ENCODE results near the gene BTK.
A peak's percentile ranks its signal among the peaks of the same experiment; 100 is the strongest.

Gene BTK

GRCh38 chrX:101385795-101386541 lies at the start of gene BTK:
Gene BTK (minus strand): TSS chrX:101386191. CDS start chrX:101375284, 10,907 bp downstream.
- DNase-seq (ENCODE audit: low read depth in 3 of 3, low spot score in 1 of 3): no peak

GRCh38 chrX:101430457-101431078 lies 44.6 kb upstream of the BTK start:
- no peak for DNase-seq (ENCODE audit: low read depth in 3 of 3, low spot score in 1 of 3)

GRCh38 chrX:101429934-101430333 lies 43.9 kb upstream of the BTK start:
- no peak for DNase-seq (ENCODE audit: low read depth in 3 of 3, low spot score in 1 of 3)

GRCh38 chrX:101427954-101428353 lies 42.0 kb upstream of the BTK start:
- DNase-seq (ENCODE audit: low read depth in 3 of 3, low spot score in 1 of 3): no peak

- no peak for DNase-seq (ENCODE audit: low read depth in 3 of 3, low spot score in 1 of 3)
Observed at GRCh38 chrX:101419489-101419888, 33.5 kb upstream of the BTK start.

GRCh38 chrX:101417981-101418841 lies 32.2 kb upstream of the BTK start:
- no peak for DNase-seq (ENCODE audit: low read depth in 3 of 3, low spot score in 1 of 3)

GRCh38 chrX:101417190-101417589 lies 31.2 kb upstream of the BTK start:
- no peak for DNase-seq (ENCODE audit: low read depth in 3 of 3, low spot score in 1 of 3)

GRCh38 chrX:101416691-101417090 lies 30.7 kb upstream of the BTK start:
- DNase-seq (ENCODE audit: low read depth in 3 of 3, low spot score in 1 of 3): no peak

GRCh38 chrX:101415180-101416145 lies 29.5 kb upstream of the BTK start:
- DNase-seq (ENCODE audit: low read depth in 3 of 3, low spot score in 1 of 3): no peak

GRCh38 chrX:101411984-101412383 lies 26.0 kb upstream of the BTK start:
- no peak for DNase-seq (ENCODE audit: low read depth in 3 of 3, low spot score in 1 of 3)

GRCh38 chrX:101410461-101410860 lies 24.5 kb upstream of the BTK start:
- DNase-seq (ENCODE audit: low read depth in 3 of 3, low spot score in 1 of 3): no peak

- no peak for DNase-seq (ENCODE audit: low read depth in 3 of 3, low spot score in 1 of 3)
Observed at GRCh38 chrX:101409043-101409442, 23.1 kb upstream of the BTK start.

- no peak for DNase-seq (ENCODE audit: low read depth in 3 of 3, low spot score in 1 of 3)
Observed at GRCh38 chrX:101408532-101408841, 22.5 kb upstream of the BTK start.

- DNase-seq (ENCODE audit: low read depth in 3 of 3, low spot score in 1 of 3): peak; percentile 62 to 71 (median 64)
Observed at GRCh38 chrX:101407748-101408531, 21.9 kb upstream of the BTK start, which contains the start of the genes GLA and HNRNPH2. Gene GLA (minus strand): TSS chrX:101407925. CDS start chrX:101407903, 22 bp downstream. Gene HNRNPH2 (plus strand): TSS chrX:101408222. CDS start chrX:101411989, 3,767 bp downstream.

GRCh38 chrX:101407167-101407747 lies 21.3 kb upstream of the BTK start:
- DNase-seq (ENCODE audit: low read depth in 3 of 3, low spot score in 1 of 3): no peak

GRCh38 chrX:101399825-101400224 lies 13.8 kb upstream of the BTK start:
- DNase-seq (ENCODE audit: low read depth in 3 of 3, low spot score in 1 of 3): no peak

GRCh38 chrX:101398694-101399093 lies 12.7 kb upstream of the BTK start:
- no peak for DNase-seq (ENCODE audit: low read depth in 3 of 3, low spot score in 1 of 3)

- no peak for DNase-seq (ENCODE audit: low read depth in 3 of 3, low spot score in 1 of 3)
Observed at GRCh38 chrX:101397779-101398178, 11.8 kb upstream of the BTK start.

- DNase-seq (ENCODE audit: low read depth in 3 of 3, low spot score in 1 of 3): no peak
Observed at GRCh38 chrX:101395789-101396188, 9.8 kb upstream of the BTK start.

All from stimulated activated CD4-positive, alpha-beta T cell treated with anti-CD3 and anti-CD28 coated beads, TNF-alpha, amount 100 ng/mL, for 1 hour (primary cell).